Left lung (tissue), 10 donors: ENCODE results near the gene MICAL2. TPM values are rescaled to one million over a fixed set of nuclear protein-coding genes. Genes with fewer than 3 reads are reported as not detected.

ENCODE experiments used
- ATAC-seq: fragments of 200-7000 bp; cut with Tn5 transposase; one replicate; pipeline ENCODE4 v1.9.1; 2020; ENCODE audit warnings: moderate library complexity
- DNase-seq, 4 donors: peaks; one replicate each; pipeline ENCODE4 v3.0.0-alpha.2; 2013 to 2020
- H3K27ac ChIP-seq, 2 donors: fragments of 200-600 bp; sonication (generic) in 1 of 2; one replicate each; pipeline versions ENCODE4 v1.5.0 to v1.8.0; 2020 to 2021
- H3K27me3 ChIP-seq, 2 donors: fragments of 200-600 bp; sonication (generic) in 1 of 2; one replicate each; pipeline versions ENCODE4 v1.5.0 to v1.8.0; 2020 to 2021
- H3K36me3 ChIP-seq, 2 donors: fragments of 200-600 bp; sonication (generic) in 1 of 2; one replicate each; pipeline versions ENCODE4 v1.5.0 to v1.8.0; 2020 to 2021
- H3K4me1 ChIP-seq, 2 donors: fragments of 200-600 bp; one replicate each; pipeline ENCODE4 v1.8.0; 2021
- H3K4me3 ChIP-seq, 2 donors: fragments of 200-600 bp; sonication (generic) in 1 of 2; one replicate each; pipeline versions ENCODE4 v1.5.0 to v1.8.0; 2020 to 2021; ENCODE audit warnings: mild to moderate bottlenecking in 1 of 2
- H3K9me3 ChIP-seq, 2 donors: fragments of 200-600 bp; sonication (generic) in 1 of 2; one replicate each; pipeline versions ENCODE4 v1.5.0 to v1.8.0; 2020 to 2021
- CTCF ChIP-seq, 2 donors: fragments of 200-600 bp; sonication (generic) in 1 of 2; IDR thresholded peaks; one replicate each; pipeline versions ENCODE4 v1.5.0 to v1.8.0; 2021; ENCODE audit warnings: antibody characterized with exemption in 2 of 2
- intact Hi-C, 2 donors: fragments of 100-400 bp; cut with DNase I; formaldehyde crosslinking; loops; one replicate each; pipeline versions ENCODE4 v1.11.2 to v1.14.2; 2022
- polyA plus RNA-seq, 6 donors: library from polyadenylated mRNA; unstranded; fragments of 120-200 nt; gene quantifications; one replicate each; pipeline ENCODE4 v1.2.1, GENCODE V29; 2013; ENCODE audit not compliant: insufficient read length in 6 of 6
- total RNA-seq, 2 donors: library from RNA; stranded (reverse); fragmentation: NEBNext Ultra II Directional; extraction: Animal tissue kit (Norgen Biotek cat#: 25700); gene quantifications; one replicate each; pipeline ENCODE4 v1.2.1, GENCODE V29; 2021
- donor health status: DM: no; HTN: yes; CAD: no.
- donor health status: DM: no; HTN: no; CAD: no.

The MICAL2 gene
- total and polyA plus RNA-seq, 8 donors: 49.8 to 293 (median 89.4) TPM

DNA sequence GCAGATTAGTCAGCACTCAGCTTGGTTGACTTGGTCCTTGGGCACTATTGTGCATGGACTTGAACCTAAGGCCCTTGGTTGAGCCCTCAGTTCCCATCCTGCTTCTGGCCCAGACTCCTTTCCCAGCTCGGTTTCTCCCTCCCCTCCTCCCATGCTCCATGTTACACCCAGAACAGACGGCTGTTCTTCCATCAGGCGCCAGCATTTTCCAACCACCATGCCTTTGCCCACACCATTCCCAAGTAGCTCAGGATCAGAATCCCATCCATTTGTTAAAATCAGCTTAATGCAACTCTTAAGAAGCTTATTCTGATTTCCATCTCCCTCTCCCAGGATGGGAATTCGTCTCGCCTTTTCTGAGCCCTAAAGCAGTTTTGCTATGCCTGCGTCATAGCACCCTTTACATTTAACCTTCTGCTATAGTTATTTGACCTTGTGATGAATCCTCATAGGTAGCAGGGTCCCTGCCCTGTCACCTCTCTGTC is 110.7 kb downstream of the MICAL2 start:
- Histone ChIP-seq H3K4me3 (no peak overlapping the region), H3K27me3 (no peaks in the 10 kb centered on the region), H3K4me1 (peaks cover 36 to 80% of the 10 kb centered on the region in 2 donors), H3K36me3 (peaks cover 0 to 65% of the 10 kb centered on the region in 2 donors), H3K9me3 (no peaks in the 10 kb centered on the region), H3K27ac (peak overlapping the region; percentile 37 to 47)
- intact Hi-C loops: no loop called here
- ATAC-seq (no peak), DNase-seq (no peak)
- no peak for TF ChIP-seq CTCF (IDR thresholded peaks at IDR 0.05)

DNA sequence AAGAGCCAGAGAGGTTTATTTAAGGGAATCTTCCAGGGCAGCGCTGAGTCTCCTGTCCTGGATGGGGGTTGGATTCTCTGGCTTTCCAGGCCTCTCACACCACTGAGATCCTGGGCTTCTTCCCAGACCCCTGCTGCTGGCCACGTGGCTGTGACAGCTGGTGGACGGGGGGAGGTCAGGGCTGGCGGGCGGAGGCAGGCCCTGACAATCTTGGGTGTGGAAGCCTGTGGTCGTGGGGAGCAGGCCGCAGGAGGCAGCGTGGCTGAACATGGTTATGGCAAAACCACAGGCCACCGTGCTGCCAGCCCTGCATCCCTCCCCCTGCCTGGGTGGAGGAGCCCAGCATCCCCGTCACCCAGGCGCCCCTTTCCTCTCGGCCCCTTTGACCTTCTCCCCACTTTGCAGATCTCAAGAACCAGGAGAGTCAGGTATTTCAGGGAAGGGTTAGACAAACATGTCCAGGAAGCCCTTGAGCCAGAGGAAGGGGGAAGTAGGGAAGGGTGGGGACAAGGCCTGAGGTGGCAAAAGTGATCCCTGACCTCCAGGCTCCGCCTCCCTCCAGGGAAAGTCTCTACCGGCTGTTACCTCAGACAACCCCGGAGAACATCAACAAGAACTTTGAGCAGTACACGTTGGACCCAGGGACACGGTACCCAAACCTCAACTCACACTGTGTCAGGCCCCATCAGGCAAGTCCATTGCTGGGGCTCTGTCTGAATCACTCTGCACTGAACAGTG is 111.8 kb downstream of the MICAL2 start:
- DNase-seq: peak in 2 of 4 donors; percentile 77 to 78
- Histone ChIP-seq H3K4me1 (peaks cover 28 to 72% of the 10 kb centered on the region in 2 donors), H3K4me3 (no peak overlapping the region), H3K9me3 (no peaks in the 10 kb centered on the region), H3K27me3 (no peaks in the 10 kb centered on the region), H3K27ac (peak overlapping the region; percentile 73 to 86), H3K36me3 (peaks cover 0 to 65% of the 10 kb centered on the region in 2 donors)
- TF ChIP-seq CTCF (IDR thresholded peaks at IDR 0.05): no peak
- intact Hi-C loops: no loop called here
- ATAC-seq: peak; percentile 60

- Histone ChIP-seq H3K27me3 (no peaks in the 10 kb centered on the region), H3K9me3 (no peaks in the 10 kb centered on the region), H3K36me3 (peaks cover 0 to 66% of the 10 kb centered on the region in 2 donors), H3K4me1 (peaks cover 28 to 69% of the 10 kb centered on the region in 2 donors), H3K4me3 (no peak overlapping the region), H3K27ac (peak overlapping the region; percentile 73 to 86)
- DNase-seq: peak in 1 of 4 donors; percentile 69
- intact Hi-C loops: no loop called here
- no peak for TF ChIP-seq CTCF (IDR thresholded peaks at IDR 0.05)
- peak; percentile 72 for ATAC-seq
These were observed 113.6 kb downstream of the MICAL2 start for GRCh38 chr11:12223771-12224536.

DNA sequence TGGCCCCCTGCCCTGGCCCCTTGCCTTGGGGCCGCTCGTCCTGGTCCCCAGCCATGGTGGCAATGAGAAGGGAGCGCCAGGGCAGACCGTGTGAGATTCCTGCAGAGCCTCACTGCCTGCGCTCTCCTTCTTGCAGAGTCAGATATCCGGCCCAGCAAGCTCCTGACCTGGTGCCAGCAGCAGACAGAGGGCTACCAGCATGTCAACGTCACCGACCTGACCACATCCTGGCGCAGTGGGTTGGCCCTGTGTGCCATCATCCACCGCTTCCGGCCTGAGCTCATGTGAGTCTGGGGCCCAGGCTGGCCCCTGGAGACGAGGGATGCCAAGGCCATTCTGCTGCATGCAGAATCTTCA is 114.1 kb downstream of the MICAL2 start:
- H3K36me3 ChIP-seq: peaks cover 0 to 70% of the 10 kb centered on the region in 2 donors
- peak overlapping the region; percentile 73 to 86 for H3K27ac ChIP-seq
- TF ChIP-seq CTCF (IDR thresholded peaks at IDR 0.05): no peak
- no peak overlapping the region for H3K4me3 ChIP-seq
- no peaks in the 10 kb centered on the region for H3K27me3 ChIP-seq
- intact Hi-C loops: no loop called here
- ATAC-seq: peak; percentile 18
- peak in 3 of 4 donors; percentile 64 to 91 (median 82) for DNase-seq
- no peaks in the 10 kb centered on the region for H3K9me3 ChIP-seq
- H3K4me1 ChIP-seq: peaks cover 34 to 71% of the 10 kb centered on the region in 2 donors
